SK-MEL-5 (cell line): Measurements from ENCODE around the gene RALGAPA2. TPM values are rescaled to one million over a fixed set of nuclear protein-coding genes. Genes with fewer than 3 reads are reported as not detected.

ENCODE experiments used
- DNase-seq: peaks from one replicate; pipeline ENCODE4 v3.0.0-alpha.2; 2016; ENCODE audit warnings: low read depth, low spot score
- in situ Hi-C: cut with HindIII; loops from 2 replicates; pipeline ENCODE4 v1.10.0; 2016; ENCODE audit warnings: low sequenced_read_pairs, high pct_unique_total_duplicates, low pct_unique_long_range_greater_than_20kb
- total RNA-seq: library from RNA; depleted of rRNA; stranded (reverse); fragments of >200 nt; shearing (Covaris generic); gene quantifications from 2 replicates; pipeline ENCODE4 v1.2.3, GENCODE V29; 2014

Gene RALGAPA2
- total RNA-seq, 1 experiment from 2014 or later: 9.3 TPM

- in situ Hi-C loops: no loop called here
- no peak for DNase-seq
Measured at GRCh38 chr20:20731945-20732296, 19.5 kb upstream of the RALGAPA2 start.

- in situ Hi-C loops: no loop called here
- DNase-seq: no peak
Measured at GRCh38 chr20:20731000-20731944, 18.8 kb upstream of the RALGAPA2 start.

- in situ Hi-C loops: no loop called here
- no peak for DNase-seq
Measured at GRCh38 chr20:20729563-20729962, 17.1 kb upstream of the RALGAPA2 start.

GRCh38 chr20:20721489-20721888 is 9.0 kb upstream of the RALGAPA2 start:
- in situ Hi-C loops: no loop called here
- DNase-seq: no peak

GRCh38 chr20:20720158-20720557 is 7.7 kb upstream of the RALGAPA2 start:
- in situ Hi-C loops: no loop called here

GRCh38 chr20:20719411-20719810 is 7.0 kb upstream of the RALGAPA2 start:
- in situ Hi-C loops: no loop called here
- DNase-seq: no peak

More at GRCh38 chr20:20720158-20720557, 7.7 kb upstream of the RALGAPA2 start:
- DNase-seq: no peak

- in situ Hi-C loops: no loop called here
- peak; percentile 28 for DNase-seq
Measured at GRCh38 chr20:20713244-20713765, 861 bp upstream of the RALGAPA2 start.

- in situ Hi-C loops: no loop called here
- DNase-seq: no peak
Measured at GRCh38 chr20:20712004-20712473, 405 bp downstream of the RALGAPA2 start.

- no peak for DNase-seq
Measured at GRCh38 chr20:20711413-20711812, 1.0 kb downstream of the RALGAPA2 start.

GRCh38 chr20:20710443-20711315 is 1.8 kb downstream of the RALGAPA2 start:
- DNase-seq: no peak
- in situ Hi-C loops: no loop called here

More at GRCh38 chr20:20711413-20711812, 1.0 kb downstream of the RALGAPA2 start:
- in situ Hi-C loops: no loop called here

GRCh38 chr20:20709887-20710286 is 2.6 kb downstream of the RALGAPA2 start:
- no peak for DNase-seq
- in situ Hi-C loops: no loop called here

GRCh38 chr20:20706285-20706684 is 6.2 kb downstream of the RALGAPA2 start:
- no peak for DNase-seq
- in situ Hi-C loops: no loop called here

GRCh38 chr20:20702330-20703245 is 9.9 kb downstream of the RALGAPA2 start:
- in situ Hi-C loops: no loop called here

GRCh38 chr20:20699917-20700316 is 12.5 kb downstream of the RALGAPA2 start:
- DNase-seq: no peak
- in situ Hi-C loops: no loop called here

More at GRCh38 chr20:20702330-20703245, 9.9 kb downstream of the RALGAPA2 start:
- DNase-seq: no peak

GRCh38 chr20:20699144-20699543 is 13.3 kb downstream of the RALGAPA2 start:
- no peak for DNase-seq
- in situ Hi-C loops: no loop called here

- DNase-seq: peak; percentile 26
- in situ Hi-C loops: no loop called here
Measured at GRCh38 chr20:20697325-20697845, 15.1 kb downstream of the RALGAPA2 start.
